Measurements from ENCODE around the gene ITIH4.

DNA sequence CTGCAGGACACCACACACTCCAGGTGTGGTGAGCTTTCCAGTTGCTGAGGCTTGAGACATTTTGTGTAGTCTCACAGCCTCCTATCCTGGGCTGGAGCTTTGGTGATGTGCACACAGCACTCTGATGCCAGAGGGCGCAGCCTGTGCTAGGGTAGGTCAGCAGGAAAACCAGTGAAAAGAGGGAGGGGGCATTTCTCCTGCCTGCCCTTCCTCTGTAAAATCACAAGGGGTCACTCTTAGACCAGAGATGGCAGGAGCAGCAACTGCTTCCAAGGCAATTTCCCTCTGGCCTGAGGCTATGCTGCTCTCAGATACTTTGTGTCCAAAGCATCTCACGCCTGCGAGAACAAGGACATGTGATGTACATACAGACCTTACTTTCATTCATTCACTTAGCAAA is 20.9 kb upstream of the ITIH4 start:
- TF ChIP-seq POLR2A (IDR thresholded peaks at IDR 0.05) = no peak
- TF ChIP-seq, protein P1, sequence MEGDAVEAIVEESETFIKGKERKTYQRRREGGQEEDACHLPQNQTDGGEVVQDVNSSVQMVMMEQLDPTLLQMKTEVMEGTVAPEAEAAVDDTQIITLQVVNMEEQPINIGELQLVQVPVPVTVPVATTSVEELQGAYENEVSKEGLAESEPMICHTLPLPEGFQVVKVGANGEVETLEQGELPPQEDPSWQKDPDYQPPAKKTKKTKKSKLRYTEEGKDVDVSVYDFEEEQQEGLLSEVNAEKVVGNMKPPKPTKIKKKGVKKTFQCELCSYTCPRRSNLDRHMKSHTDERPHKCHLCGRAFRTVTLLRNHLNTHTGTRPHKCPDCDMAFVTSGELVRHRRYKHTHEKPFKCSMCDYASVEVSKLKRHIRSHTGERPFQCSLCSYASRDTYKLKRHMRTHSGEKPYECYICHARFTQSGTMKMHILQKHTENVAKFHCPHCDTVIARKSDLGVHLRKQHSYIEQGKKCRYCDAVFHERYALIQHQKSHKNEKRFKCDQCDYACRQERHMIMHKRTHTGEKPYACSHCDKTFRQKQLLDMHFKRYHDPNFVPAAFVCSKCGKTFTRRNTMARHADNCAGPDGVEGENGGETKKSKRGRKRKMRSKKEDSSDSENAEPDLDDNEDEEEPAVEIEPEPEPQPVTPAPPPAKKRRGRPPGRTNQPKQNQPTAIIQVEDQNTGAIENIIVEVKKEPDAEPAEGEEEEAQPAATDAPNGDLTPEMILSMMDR (IDR thresholded peaks at IDR 0.05) = peak in 1 of 3 experiments; percentile 41
